ENCODE results near the gene ZNF334. TPM values are rescaled to one million over a fixed set of nuclear protein-coding genes. Genes with fewer than 3 reads are reported as not detected.

ZNF334 gene
- 37.6 TPM for total RNA-seq

DNA sequence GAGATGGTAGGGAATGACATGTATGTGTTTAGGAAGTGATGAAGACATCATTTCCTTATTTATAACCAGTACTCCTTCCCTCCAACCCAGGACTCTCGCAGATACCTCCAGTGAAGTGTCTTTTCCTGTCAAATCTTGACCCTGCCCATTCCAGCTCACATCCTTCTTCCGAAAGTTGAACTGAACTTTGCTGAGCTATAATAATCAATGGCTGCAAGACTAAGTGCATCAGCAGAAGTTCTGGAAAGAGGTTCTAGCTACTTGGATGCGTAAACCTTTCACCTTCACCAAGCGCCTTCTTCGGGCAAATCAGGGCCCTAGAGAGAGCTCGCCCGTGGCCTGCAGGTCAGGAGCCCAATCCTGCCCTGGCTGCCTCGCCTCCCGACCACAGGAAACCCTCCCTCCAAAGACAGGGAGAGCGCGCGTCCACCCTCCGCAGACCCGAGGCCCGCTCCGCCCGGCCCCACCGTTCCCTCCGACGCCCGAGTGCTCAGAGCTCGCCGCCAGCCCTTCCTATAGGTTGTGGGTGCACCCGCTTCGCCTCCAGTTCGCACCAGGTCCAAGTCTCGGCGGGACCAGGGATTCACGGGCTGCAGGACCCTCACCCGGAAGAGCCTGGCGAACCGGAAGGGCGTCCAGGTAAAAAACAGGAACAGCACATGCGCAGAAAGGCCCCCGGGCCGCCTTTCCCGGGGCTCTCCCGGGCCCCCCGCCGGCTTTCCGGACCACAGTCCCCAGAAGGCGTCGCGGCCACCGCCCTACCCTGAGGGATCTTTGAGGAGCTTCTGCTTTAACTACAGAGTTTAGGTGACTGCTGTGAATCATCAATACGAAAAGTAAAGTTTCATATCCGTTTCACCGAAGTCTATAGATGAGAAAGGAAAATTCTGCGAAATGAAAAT is at the start of gene ZNF334:
ZNF334 (minus strand) TSS at position 617 of the 902 bp plus-strand sequence. CDS start 1,457 bp downstream, outside the sequence.

GRCh38 chr20:46550461-46550860 is 37.1 kb upstream of the ZNF334 start, which contains the start of gene OCSTAMP:
TSS of gene OCSTAMP (minus strand) at chr20:46550654. CDS start at chr20:46550560, 94 bp downstream.

Other genes with a start within 250 kb of the ZNF334 start
- gene CDH22, start 205.1 kb downstream of the ZNF334 start, total RNA-seq, result 1.6 TPM
- 78.6 TPM for gene ELMO2, start 106.9 kb downstream of the ZNF334 start, total RNA-seq
- gene OCSTAMP, start 37.1 kb upstream of the ZNF334 start, total RNA-seq, result not detected
- gene SLC13A3, start 137.9 kb upstream of the ZNF334 start, total RNA-seq, result 13.1 TPM
- gene TP53RK, start 175.9 kb upstream of the ZNF334 start, total RNA-seq, result 61.7 TPM
- 5.6 TPM for gene SLC2A10, start 196.1 kb upstream of the ZNF334 start, total RNA-seq